GOT3 (cell line): ENCODE data around the gene SRXN1.

Experiments used
- DNase-seq: peaks from one replicate; lab custom pipeline; 2025; ENCODE audit warnings: mixed read lengths; lab: John Stamatoyannopoulos, UW

Gene SRXN1

DNA sequence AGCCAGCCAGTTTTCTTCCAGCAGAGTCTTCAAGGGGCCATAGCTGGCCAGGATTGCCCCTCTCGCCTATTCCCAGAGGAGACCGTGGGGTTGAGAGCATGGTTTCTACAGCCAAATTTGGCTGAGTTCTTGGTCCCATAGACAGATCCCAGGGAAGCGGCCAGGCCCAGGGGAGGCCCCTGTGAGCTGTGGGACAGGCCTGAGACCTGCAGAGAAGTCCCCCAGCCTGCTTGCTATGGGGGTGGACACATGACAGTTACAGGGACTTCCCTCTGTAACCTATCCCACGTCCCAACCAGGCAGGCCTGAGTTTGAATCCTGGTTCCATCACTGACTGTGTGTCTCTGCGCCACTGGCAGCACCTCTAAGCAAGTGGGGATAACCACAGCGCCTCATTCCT lies 45.5 kb downstream of the SRXN1 start:
- no peak for DNase-seq

GRCh38 chr20:605237-605636 lies 47.8 kb downstream of the SRXN1 start:
- no peak for DNase-seq

GRCh38 chr20:603116-603640 lies 49.8 kb downstream of the SRXN1 start:
- DNase-seq, result no peak

- no peak for DNase-seq
Observed at GRCh38 chr20:602111-602970, 50.7 kb downstream of the SRXN1 start.

- no peak for DNase-seq
Observed at GRCh38 chr20:600736-601135, 52.3 kb downstream of the SRXN1 start.

DNA sequence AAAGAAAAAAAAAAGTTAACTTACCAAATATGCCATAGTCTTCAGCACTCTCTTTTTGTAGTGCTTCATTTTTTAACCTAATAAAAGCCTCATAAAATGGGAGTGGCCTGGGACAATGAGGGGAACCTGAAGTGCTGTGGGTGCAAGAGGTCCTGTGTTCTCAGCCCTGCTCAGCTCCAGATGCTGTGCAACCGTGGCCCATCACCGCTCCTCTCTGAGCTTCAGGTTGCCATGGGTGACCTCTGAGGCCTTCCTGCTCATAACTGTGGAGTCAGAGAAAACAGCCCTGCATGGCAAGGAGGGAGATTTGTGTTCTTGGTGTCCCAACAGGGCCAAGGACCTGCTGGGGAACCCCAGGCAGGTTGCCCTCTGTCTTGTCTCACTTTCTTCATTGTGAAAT lies 52.9 kb downstream of the SRXN1 start:
- DNase-seq, result no peak

DNA sequence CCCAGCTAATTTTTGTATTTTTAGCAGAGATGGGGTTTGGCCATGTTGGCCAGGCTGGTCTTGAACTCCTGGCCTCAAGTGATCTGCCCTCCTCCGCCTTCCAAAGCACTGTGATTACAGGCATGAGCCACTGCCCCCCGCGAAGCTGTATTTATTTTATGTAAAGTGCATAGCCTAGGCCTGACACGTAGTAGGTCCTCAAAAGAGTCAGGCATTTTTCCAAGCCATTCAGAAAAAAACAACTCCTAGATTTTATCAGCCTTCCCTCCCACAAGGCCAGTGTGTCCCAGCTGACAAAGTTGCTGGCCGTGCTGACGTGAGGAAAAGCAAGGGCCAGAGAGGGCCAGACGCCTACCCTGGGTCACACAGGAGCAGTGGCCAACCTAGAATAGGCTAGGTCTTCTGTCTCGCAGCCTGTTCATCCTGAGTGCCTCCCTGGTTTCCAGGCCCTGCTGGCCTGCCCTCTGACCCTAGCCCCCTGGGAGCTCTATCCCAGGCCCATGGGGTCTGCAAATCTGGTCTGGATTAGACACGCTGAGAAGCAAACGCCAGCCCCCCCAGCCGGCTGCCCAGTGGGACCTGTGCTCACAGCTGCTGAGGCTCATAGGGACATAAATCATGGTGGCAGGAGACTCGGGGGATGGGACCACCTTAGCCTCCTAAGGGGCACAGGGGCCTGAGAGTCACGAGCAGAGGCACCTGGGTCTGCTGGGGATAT lies 54.7 kb downstream of the SRXN1 start:
- no peak for DNase-seq

DNA sequence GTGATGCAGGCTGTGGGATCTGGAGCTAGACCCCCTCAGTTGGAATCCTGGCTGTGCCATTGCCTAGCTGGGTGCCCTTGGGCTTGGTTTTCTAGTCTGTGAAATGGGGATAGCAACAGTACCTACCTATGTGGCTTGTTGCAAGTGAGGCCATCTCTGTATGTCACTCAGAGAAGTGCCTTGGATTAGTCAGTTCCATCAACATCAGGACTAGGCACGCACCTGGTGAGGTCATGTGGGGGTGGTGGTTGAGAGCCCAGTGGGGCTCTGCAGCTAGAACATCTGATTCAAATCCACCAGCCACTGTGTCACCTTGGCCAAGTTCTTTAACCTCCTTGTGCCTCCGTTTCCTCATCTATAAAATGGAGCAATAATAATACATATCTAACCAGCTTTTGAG lies 55.4 kb downstream of the SRXN1 start:
- DNase-seq, result no peak
